Thoracic aorta (tissue), 2 donors: ENCODE results near the gene SKAP1. TPM values are rescaled to one million over a fixed set of nuclear protein-coding genes. Genes with fewer than 3 reads are reported as not detected.

Experiments
- ATAC-seq: fragments of 150-250 bp; one replicate; pipeline ENCODE4 v1.8.0; 2017; ENCODE audit warnings: low read depth; ENCODE audit not compliant: insufficient number of reproducible peaks, low FRiP score
- DNase-seq: peaks from one replicate; pipeline ENCODE4 v3.0.0-alpha.2; 2020; ENCODE audit warnings: low spot score
- H3K27ac ChIP-seq, 2 donors: fragments of 200-600 bp; sonication (generic); 1 replicate in 1 of 2; 2 replicates in 1 of 2; pipeline ENCODE4 v1.5.1; 2016; ENCODE audit warnings: mild to moderate bottlenecking in 2 of 2, moderate library complexity in 2 of 2
- H3K27me3 ChIP-seq: fragments of 200-600 bp; sonication (generic); replicated peaks from 2 replicates; pipeline ENCODE4 v1.6.0; 2016; ENCODE audit warnings: mild to moderate bottlenecking; ENCODE audit not compliant: insufficient read depth
- H3K36me3 ChIP-seq: fragments of 200-600 bp; sonication (generic); one replicate; pipeline ENCODE4 v1.5.1; 2016
- H3K4me1 ChIP-seq, 2 donors: fragments of 200-600 bp; sonication (generic); 1 replicate in 1 of 2; 2 replicates in 1 of 2; pipeline versions ENCODE4 v1.5.1 to v1.6.0; 2016; ENCODE audit warnings: low read depth in 2 of 2, mild to moderate bottlenecking in 1 of 2; ENCODE audit not compliant: control insufficient read depth in 1 of 2
- H3K4me3 ChIP-seq: fragments of 200-600 bp; sonication (generic); 2 replicates; pipeline ENCODE4 v1.5.1; 2016; ENCODE audit warnings: mild to moderate bottlenecking
- H3K9me3 ChIP-seq: fragments of 200-600 bp; sonication (generic); 2 replicates; pipeline ENCODE4 v1.5.1; 2016
- total RNA-seq, 2 donors: library from RNA; depleted of rRNA; stranded (reverse); fragments of >200 nt; gene quantifications; one replicate each; pipeline versions ENCODE4 v1.1.0 to v1.2.3, GENCODE V29; 2016
- TF ChIP-seq, protein P1 (sequence below): fragments of 200-600 bp; sonication (generic); IDR thresholded peaks from one replicate; pipeline ENCODE4 v1.5.1; 2019; ENCODE audit warnings: antibody characterized with exemption

SKAP1 gene
- total RNA-seq, 2 donors from 2014 or later = 2.6 TPM; not detected in 1

DNA sequence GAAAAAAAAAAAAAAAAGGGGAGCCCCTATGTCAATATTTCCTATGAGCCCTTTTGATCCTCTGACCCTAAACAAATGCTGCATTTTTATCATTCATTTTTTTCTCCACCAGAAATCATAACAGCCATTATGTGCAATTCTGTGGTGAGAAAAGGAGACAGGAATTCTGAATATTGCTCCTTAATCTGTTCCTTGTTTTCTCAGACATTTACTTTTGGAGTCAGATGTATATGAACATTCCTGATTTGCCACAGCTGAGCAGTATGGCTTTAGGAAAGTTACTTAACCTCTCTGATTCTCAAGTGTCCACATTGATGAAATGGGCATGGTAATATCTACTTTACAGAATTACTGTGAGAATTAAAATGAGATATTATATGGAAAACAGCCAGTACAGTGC lies 144.4 kb downstream of the SKAP1 start:
- TF ChIP-seq, protein P1, sequence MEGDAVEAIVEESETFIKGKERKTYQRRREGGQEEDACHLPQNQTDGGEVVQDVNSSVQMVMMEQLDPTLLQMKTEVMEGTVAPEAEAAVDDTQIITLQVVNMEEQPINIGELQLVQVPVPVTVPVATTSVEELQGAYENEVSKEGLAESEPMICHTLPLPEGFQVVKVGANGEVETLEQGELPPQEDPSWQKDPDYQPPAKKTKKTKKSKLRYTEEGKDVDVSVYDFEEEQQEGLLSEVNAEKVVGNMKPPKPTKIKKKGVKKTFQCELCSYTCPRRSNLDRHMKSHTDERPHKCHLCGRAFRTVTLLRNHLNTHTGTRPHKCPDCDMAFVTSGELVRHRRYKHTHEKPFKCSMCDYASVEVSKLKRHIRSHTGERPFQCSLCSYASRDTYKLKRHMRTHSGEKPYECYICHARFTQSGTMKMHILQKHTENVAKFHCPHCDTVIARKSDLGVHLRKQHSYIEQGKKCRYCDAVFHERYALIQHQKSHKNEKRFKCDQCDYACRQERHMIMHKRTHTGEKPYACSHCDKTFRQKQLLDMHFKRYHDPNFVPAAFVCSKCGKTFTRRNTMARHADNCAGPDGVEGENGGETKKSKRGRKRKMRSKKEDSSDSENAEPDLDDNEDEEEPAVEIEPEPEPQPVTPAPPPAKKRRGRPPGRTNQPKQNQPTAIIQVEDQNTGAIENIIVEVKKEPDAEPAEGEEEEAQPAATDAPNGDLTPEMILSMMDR = no peak
- no peak for ATAC-seq
- H3K27me3 ChIP-seq = peaks cover 10% of the 10 kb centered on the region

DNA sequence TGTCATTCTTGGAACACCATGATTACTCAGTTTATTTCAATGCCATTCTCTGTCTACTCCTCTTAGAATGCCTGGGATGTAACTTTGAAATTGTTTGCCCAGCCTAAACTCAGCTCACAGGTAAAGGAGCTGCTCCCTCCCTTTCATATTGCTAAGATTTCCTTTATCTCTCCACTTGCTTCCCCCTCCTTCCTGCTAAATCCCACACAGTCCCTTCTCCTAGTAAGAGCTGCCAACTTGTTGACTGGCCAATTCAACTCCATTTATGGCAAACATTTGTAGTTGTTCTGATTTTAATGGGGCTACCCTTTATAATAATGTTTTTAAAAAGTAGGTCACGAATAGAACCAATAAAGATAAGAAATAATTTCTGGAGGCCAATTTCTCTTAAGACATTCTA lies 146.1 kb downstream of the SKAP1 start:
- TF ChIP-seq, protein P1 = no peak
- DNase-seq = no peak
- no peaks in the 10 kb centered on the region for H3K36me3 ChIP-seq
- H3K27me3 ChIP-seq = peaks cover 10% of the 10 kb centered on the region
- H3K4me3 ChIP-seq = no peak overlapping the region
- ATAC-seq = no peak
- H3K4me1 ChIP-seq = no peaks in the 10 kb centered on the region
- no peaks in the 10 kb centered on the region for H3K9me3 ChIP-seq
- no peak overlapping the region for H3K27ac ChIP-seq

More for the DNA sequence above, 144.4 kb downstream of the SKAP1 start:
- Histone ChIP-seq H3K9me3 (no peaks in the 10 kb centered on the region), H3K27ac (no peak overlapping the region), H3K36me3 (no peaks in the 10 kb centered on the region), H3K4me3 (no peak overlapping the region), H3K4me1 (no peaks in the 10 kb centered on the region)
- DNase-seq = no peak

DNA sequence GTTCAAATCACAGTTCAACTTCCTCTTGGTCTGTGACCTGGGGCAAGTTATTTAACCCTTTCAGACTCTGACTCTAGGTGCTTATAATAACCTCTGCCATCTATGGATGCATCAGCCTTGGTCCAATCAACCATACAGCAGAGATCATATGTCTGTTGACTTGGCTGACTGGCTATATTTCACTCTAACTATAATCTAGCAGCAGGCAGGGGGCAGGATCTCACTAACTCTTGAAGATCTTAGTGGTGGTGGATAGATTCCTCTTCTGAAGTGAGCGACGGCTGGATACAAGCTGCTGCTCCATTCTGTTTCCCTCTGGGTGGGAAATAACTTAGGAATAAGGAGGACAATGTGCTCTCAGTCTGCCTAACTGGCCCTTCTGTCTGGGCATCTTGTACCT lies 146.6 kb downstream of the SKAP1 start:
- no peak for DNase-seq
- Histone ChIP-seq H3K4me3 (no peak overlapping the region), H3K9me3 (no peaks in the 10 kb centered on the region), H3K27ac (no peak overlapping the region), H3K27me3 (peaks cover 10% of the 10 kb centered on the region), H3K4me1 (no peaks in the 10 kb centered on the region), H3K36me3 (no peaks in the 10 kb centered on the region)
- ATAC-seq = no peak
- TF ChIP-seq, protein P1 = no peak

DNA sequence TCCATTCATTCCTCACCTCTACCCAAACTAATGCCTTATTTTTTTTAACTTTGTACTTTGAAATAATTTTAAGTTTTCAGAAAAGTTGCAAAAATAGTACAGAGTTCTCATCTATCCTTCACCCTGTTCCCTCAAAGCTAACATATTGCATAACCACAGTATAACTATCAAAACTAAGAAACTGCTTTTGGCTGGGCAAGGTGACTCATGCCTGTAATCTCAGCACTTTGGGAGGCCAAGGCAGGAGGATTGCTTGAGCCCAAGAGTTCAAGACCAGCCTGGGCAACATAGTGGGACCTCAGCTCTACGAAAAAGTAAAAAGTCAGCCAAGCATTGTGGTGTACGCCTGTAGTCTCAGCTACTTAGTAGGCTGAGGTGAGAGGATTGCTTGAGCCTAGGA lies 147.7 kb downstream of the SKAP1 start:
- no peak for ATAC-seq
- H3K27me3 ChIP-seq = peaks cover 10% of the 10 kb centered on the region
- TF ChIP-seq, protein P1 = no peak

DNA sequence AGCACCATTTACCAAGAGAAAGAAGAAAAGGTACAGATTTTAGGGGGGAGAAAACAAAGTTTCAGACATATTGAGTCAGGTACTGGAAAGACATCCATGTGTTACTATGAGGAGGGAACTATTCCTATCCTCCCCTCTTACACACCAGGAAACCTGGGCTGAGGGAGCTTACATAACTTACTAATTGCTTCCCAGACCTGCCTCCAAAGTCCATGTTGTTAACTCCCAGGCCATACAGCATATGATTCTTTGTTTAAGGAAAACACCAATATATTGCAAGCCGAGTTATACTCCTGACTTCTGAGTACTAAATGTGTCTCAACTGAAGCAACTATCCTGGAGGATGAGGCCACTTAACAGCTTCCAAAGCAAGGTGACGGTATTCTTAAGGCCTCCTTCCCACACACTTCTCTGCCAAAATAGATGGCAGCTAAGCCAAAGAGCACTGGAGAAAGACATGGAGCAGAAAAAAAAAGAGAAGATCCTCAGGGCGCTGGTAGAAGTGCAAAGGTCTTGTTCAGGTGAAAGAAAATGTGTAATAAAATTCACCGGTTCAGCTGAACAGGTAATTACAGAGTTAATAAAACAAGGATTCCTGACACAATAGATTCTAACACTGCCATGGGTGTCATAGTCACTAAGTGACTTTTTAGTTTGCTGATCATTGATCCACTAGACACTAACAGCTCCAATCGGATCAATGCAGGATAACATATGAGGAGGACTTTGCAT lies 151.1 kb downstream of the SKAP1 start:
- TF ChIP-seq, protein P1 = no peak
- no peaks in the 10 kb centered on the region for H3K4me1 ChIP-seq
- H3K36me3 ChIP-seq = no peaks in the 10 kb centered on the region
- no peak overlapping the region for H3K4me3 ChIP-seq
- H3K27me3 ChIP-seq = peaks cover 6% of the 10 kb centered on the region
- no peaks in the 10 kb centered on the region for H3K9me3 ChIP-seq
- ATAC-seq (no peak), DNase-seq (no peak)
- no peak overlapping the region for H3K27ac ChIP-seq

More for the DNA sequence above, 147.7 kb downstream of the SKAP1 start:
- H3K27ac ChIP-seq = no peak overlapping the region
- H3K36me3 ChIP-seq = no peaks in the 10 kb centered on the region
- no peak for DNase-seq
- H3K4me1 ChIP-seq = no peaks in the 10 kb centered on the region
- no peaks in the 10 kb centered on the region for H3K9me3 ChIP-seq
- H3K4me3 ChIP-seq = no peak overlapping the region
